Measurements from ENCODE around the gene AMER1. TPM values are rescaled to one million over a fixed set of nuclear protein-coding genes. Genes with fewer than 3 reads are reported as not detected.
A peak's percentile ranks its signal among the peaks of the same experiment; 100 is the strongest.

The AMER1 gene
- total and polyA plus RNA-seq, 11 donors, result 1.7 to 5.6 (median 4.3) TPM

- H3K9me3 ChIP-seq, result no peaks in the 10 kb centered on the region
- no peaks in the 10 kb centered on the region for H3K36me3 ChIP-seq
- no peak for ATAC-seq
- no peak overlapping the region for H3K4me3 ChIP-seq
- no peaks in the 10 kb centered on the region for H3K27me3 ChIP-seq
- H3K27ac ChIP-seq, result no peak overlapping the region
- no peak for DNase-seq
- intact Hi-C loops (cut with DNase I), result no loop called here
- TF ChIP-seq CTCF (IDR thresholded peaks at IDR 0.05), result no peak
- no peak for TF ChIP-seq POLR2A (IDR thresholded peaks at IDR 0.05)
- peaks cover 0 to 26% (median 2%) of the 10 kb centered on the region in 12 donors for H3K4me1 ChIP-seq
Measured at GRCh38 chrX:64198036-64198435, 7.5 kb downstream of the AMER1 start.

- no peak overlapping the region for H3K27ac ChIP-seq
- intact Hi-C loops (cut with DNase I), result no loop called here
- TF ChIP-seq CTCF (IDR thresholded peaks at IDR 0.05) (no peak), POLR2A (IDR thresholded peaks at IDR 0.05) (no peak)
- 79 to 93% (median 80%) methylated on average over 3 of the region's 3 CpGs for WGBS, 4 donors
- H3K4me1 ChIP-seq, result peaks cover 0 to 26% (median 0%) of the 10 kb centered on the region in 12 donors
- H3K9me3 ChIP-seq, result no peaks in the 10 kb centered on the region
- ATAC-seq (peak in 2 of 4 donors; percentile 40 to 47), DNase-seq (no peak)
- peaks cover 0 to 6% (median 3%) of the 10 kb centered on the region in 9 donors for H3K36me3 ChIP-seq
- H3K27me3 ChIP-seq, result no peaks in the 10 kb centered on the region
- H3K4me3 ChIP-seq, result no peak overlapping the region
Measured at GRCh38 chrX:64196606-64197005, 8.9 kb downstream of the AMER1 start.

GRCh38 chrX:64195862-64196261, 9.6 kb downstream of the AMER1 start:
- Histone ChIP-seq H3K4me3 (no peak overlapping the region), H3K9me3 (no peaks in the 10 kb centered on the region), H3K27me3 (no peaks in the 10 kb centered on the region), H3K27ac (no peak overlapping the region), H3K36me3 (peaks cover 0 to 9% (median 3%) of the 10 kb centered on the region in 9 donors), H3K4me1 (peaks cover 0 to 26% (median 0%) of the 10 kb centered on the region in 12 donors)
- intact Hi-C loops (cut with DNase I), result no loop called here
- TF ChIP-seq CTCF (IDR thresholded peaks at IDR 0.05), result no peak
- TF ChIP-seq POLR2A (IDR thresholded peaks at IDR 0.05), result no peak
- WGBS, 4 donors, result 42 to 88% (median 61%) methylated on average over 1 of the region's 1 CpG
- ATAC-seq (no peak), DNase-seq (no peak)

- Histone ChIP-seq H3K4me3 (no peak overlapping the region), H3K27me3 (no peaks in the 10 kb centered on the region), H3K9me3 (no peaks in the 10 kb centered on the region), H3K4me1 (peaks cover 0 to 22% (median 0%) of the 10 kb centered on the region in 12 donors), H3K36me3 (peaks cover 0 to 14% (median 3%) of the 10 kb centered on the region in 9 donors), H3K27ac (peak overlapping the region in 2 of 12 donors; percentile 24)
- peak in 3 of 4 donors; percentile 22 to 57 (median 49) for ATAC-seq
- TF ChIP-seq POLR2A (IDR thresholded peaks at IDR 0.05) (no peak), CTCF (IDR thresholded peaks at IDR 0.05) (no peak)
- 52 to 90% (median 77%) methylated on average over 5 of the region's 5 CpGs for WGBS, 4 donors
- peak in 3 of 5 donors; percentile 8 to 30 (median 17) for DNase-seq
- intact Hi-C loops (cut with DNase I), result no loop called here
Measured at GRCh38 chrX:64192673-64193072, 12.8 kb downstream of the AMER1 start.
